GM23248 (cell line): ENCODE data around the gene C6orf15.

ENCODE experiments used
- EZH2 ChIP-seq: fragments of 200-600 bp; sonication (generic); IDR thresholded peaks from 2 replicates; pipeline ENCODE4 v1.6.1; 2018; ENCODE audit warnings: antibody characterized with exemption, mild to moderate bottlenecking; ENCODE audit not compliant: insufficient read depth, poor library complexity, severe bottlenecking
- EZH2phosphoT487 ChIP-seq: fragments of 200-600 bp; sonication (generic); IDR thresholded peaks from 2 replicates; pipeline ENCODE4 v1.6.1; 2018; ENCODE audit warnings: antibody characterized with exemption, moderate library complexity, mild to moderate bottlenecking, low read depth; ENCODE audit not compliant: insufficient read depth

- no peak for TF ChIP-seq EZH2phosphoT487
- TF ChIP-seq EZH2: no peak
Measured at GRCh38 chr6:31157513-31158139, 45.3 kb upstream of the C6orf15 start, which contains the start of gene CCHCR1.
